ENCODE results near the gene MIB2.

Gene MIB2

GRCh38 chr1:1599030-1599934 is 16.0 kb upstream of the MIB2 start:
- Histone ChIP-seq H3K4me3 (ENCODE audit: control insufficient read depth in 1 of 7, extremely low read depth in 1 of 7, insufficient read depth in 4 of 7, low read depth in 2 of 7, low read length in 6 of 7) (peak overlapping the region in 6 of 7 experiments; percentile 18 to 62 (median 40)), H3K9me3 (ENCODE audit: control extremely low read depth in 1 of 5, control insufficient read depth in 4 of 5, insufficient read depth in 2 of 5, low read depth in 1 of 5, low read length in 4 of 5) (no peaks in the 10 kb centered on the region), H3K4me1 (ENCODE audit: control extremely low read depth in 1 of 4, control insufficient read depth in 4 of 4, insufficient read depth in 4 of 4, low read length in 3 of 4) (peaks cover 0 to 23% (median 22%) of the 10 kb centered on the region in 4 experiments), H3K36me3 (ENCODE audit: control insufficient read depth in 4 of 4, insufficient read depth in 4 of 4, low read length in 3 of 4) (no peaks in the 10 kb centered on the region), H3K27ac (ENCODE audit: insufficient read depth in 1 of 2, low read depth in 1 of 2, low read length in 2 of 2, poor library complexity in 1 of 2, severe bottlenecking in 2 of 2) (no peak overlapping the region), H3K27me3 (replicated peaks in 2 of 5; ENCODE audit: control insufficient read depth in 4 of 5, insufficient read depth in 5 of 5, low read length in 4 of 5) (peaks cover 0 to 32% (median 2%) of the 10 kb centered on the region in 5 experiments)
- peak in 2 of 3 donors; percentile 52 to 64 for DNase-seq
- POLR2A ChIA-PET, result no interaction called here
- CTCF ChIA-PET, result interaction anchor here (1.2 kb wide), 1 partner anchor 29 kb away, joined by 3 read pairs; no protein-coding TSS in a partner anchor
- 16% methylated on average over 94 of the region's 111 CpGs for whole genome bisulfite sequencing (ENCODE audit: insufficient coverage)

- peaks cover 0 to 23% (median 22%) of the 10 kb centered on the region in 4 experiments for H3K4me1 ChIP-seq (ENCODE audit: control extremely low read depth in 1 of 4, control insufficient read depth in 4 of 4, insufficient read depth in 4 of 4, low read length in 3 of 4)
- POLR2A ChIA-PET, result no interaction called here
These were observed 15.1 kb upstream of the MIB2 start, which contains the start of gene FNDC10 for GRCh38 chr1:1599935-1600860. FNDC10 (minus strand) TSS chr1:1600135; CDS start chr1:1600015, 120 bp downstream.

DNA sequence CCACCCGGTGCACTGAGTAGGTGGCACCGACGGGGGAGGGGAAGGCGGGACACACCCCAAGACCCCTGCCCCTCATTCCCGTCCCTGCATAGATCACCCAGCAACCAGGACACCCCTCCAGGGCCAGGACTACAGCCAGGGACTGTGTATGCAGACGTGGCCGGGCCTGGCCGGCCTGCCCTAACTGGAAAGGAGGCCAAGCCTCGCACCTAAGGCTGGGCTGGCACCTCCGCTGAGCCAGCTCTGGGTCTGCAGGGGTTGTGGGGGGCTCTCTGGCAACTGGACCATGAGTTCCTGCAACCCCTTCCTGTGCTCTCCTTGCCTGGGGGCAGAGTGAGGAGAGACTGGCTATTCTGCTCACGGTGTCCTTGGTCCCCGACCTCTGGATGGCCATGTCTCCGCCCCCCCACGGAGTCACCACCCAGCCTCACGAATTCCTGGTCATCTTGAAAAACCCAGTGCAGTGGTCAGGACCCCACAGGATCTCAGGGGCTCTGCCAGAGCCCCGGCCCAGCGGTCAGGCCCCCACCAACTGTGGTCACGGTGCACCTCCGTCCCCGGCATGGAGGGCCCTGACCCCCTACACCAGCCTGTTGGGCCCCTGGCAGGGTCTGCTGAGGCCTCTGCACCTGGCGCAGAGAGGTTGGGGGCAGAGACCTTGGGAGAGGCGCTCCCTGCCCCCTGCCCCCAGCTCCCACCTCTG is 14.3 kb upstream of the MIB2 start:
- DNase-seq, result no peak
- POLR2A ChIA-PET, result no interaction called here
- H3K36me3 ChIP-seq (ENCODE audit: control insufficient read depth in 4 of 4, insufficient read depth in 4 of 4, low read length in 3 of 4), result no peaks in the 10 kb centered on the region
- H3K27me3 ChIP-seq (replicated peaks in 2 of 5; ENCODE audit: control insufficient read depth in 4 of 5, insufficient read depth in 5 of 5, low read length in 4 of 5), result peaks cover 0 to 31% (median 0%) of the 10 kb centered on the region in 5 experiments
- 97% methylated on average over 14 of the region's 22 CpGs for WGBS (ENCODE audit: insufficient coverage)
- CTCF ChIA-PET, result no interaction called here
- H3K4me3 ChIP-seq (ENCODE audit: control insufficient read depth in 1 of 7, extremely low read depth in 1 of 7, insufficient read depth in 4 of 7, low read depth in 2 of 7, low read length in 6 of 7), result peak overlapping the region in 1 of 7 experiments; percentile 50
- H3K27ac ChIP-seq (ENCODE audit: insufficient read depth in 1 of 2, low read depth in 1 of 2, low read length in 2 of 2, poor library complexity in 1 of 2, severe bottlenecking in 2 of 2), result no peak overlapping the region
- H3K4me1 ChIP-seq (ENCODE audit: control extremely low read depth in 1 of 4, control insufficient read depth in 4 of 4, insufficient read depth in 4 of 4, low read length in 3 of 4), result peaks cover 0 to 23% (median 22%) of the 10 kb centered on the region in 4 experiments
- no peaks in the 10 kb centered on the region for H3K9me3 ChIP-seq (ENCODE audit: control extremely low read depth in 1 of 5, control insufficient read depth in 4 of 5, insufficient read depth in 2 of 5, low read depth in 1 of 5, low read length in 4 of 5)

More at GRCh38 chr1:1599935-1600860, 15.1 kb upstream of the MIB2 start, which contains the start of gene FNDC10:
- CTCF ChIA-PET, result no interaction called here
- WGBS (ENCODE audit: insufficient coverage), result 11% methylated on average over 73 of the region's 125 CpGs
- Histone ChIP-seq H3K9me3 (ENCODE audit: control extremely low read depth in 1 of 5, control insufficient read depth in 4 of 5, insufficient read depth in 2 of 5, low read depth in 1 of 5, low read length in 4 of 5) (no peaks in the 10 kb centered on the region), H3K27ac (ENCODE audit: insufficient read depth in 1 of 2, low read depth in 1 of 2, low read length in 2 of 2, poor library complexity in 1 of 2, severe bottlenecking in 2 of 2) (no peak within 1 kb of the TSS), H3K27me3 (replicated peaks in 2 of 5; ENCODE audit: control insufficient read depth in 4 of 5, insufficient read depth in 5 of 5, low read length in 4 of 5) (peaks cover 0 to 32% (median 0%) of the 10 kb centered on the region in 5 experiments), H3K36me3 (ENCODE audit: control insufficient read depth in 4 of 4, insufficient read depth in 4 of 4, low read length in 3 of 4) (no peaks in the 10 kb centered on the region), H3K4me3 (ENCODE audit: control insufficient read depth in 1 of 7, extremely low read depth in 1 of 7, insufficient read depth in 4 of 7, low read depth in 2 of 7, low read length in 6 of 7) (peak within 1 kb of the TSS; percentile 18 to 70 (median 54))
- DNase-seq, result peak in 2 of 3 donors; percentile 18 to 27

- Histone ChIP-seq H3K36me3 (ENCODE audit: control insufficient read depth in 4 of 4, insufficient read depth in 4 of 4, low read length in 3 of 4) (no peaks in the 10 kb centered on the region), H3K27ac (ENCODE audit: insufficient read depth in 1 of 2, low read depth in 1 of 2, low read length in 2 of 2, poor library complexity in 1 of 2, severe bottlenecking in 2 of 2) (no peak overlapping the region), H3K9me3 (ENCODE audit: control extremely low read depth in 1 of 5, control insufficient read depth in 4 of 5, insufficient read depth in 2 of 5, low read depth in 1 of 5, low read length in 4 of 5) (no peaks in the 10 kb centered on the region), H3K4me1 (ENCODE audit: control extremely low read depth in 1 of 4, control insufficient read depth in 4 of 4, insufficient read depth in 4 of 4, low read length in 3 of 4) (peaks cover 0 to 26% (median 25%) of the 10 kb centered on the region in 4 experiments), H3K4me3 (ENCODE audit: control insufficient read depth in 1 of 7, extremely low read depth in 1 of 7, insufficient read depth in 4 of 7, low read depth in 2 of 7, low read length in 6 of 7) (no peak overlapping the region), H3K27me3 (replicated peaks in 2 of 5; ENCODE audit: control insufficient read depth in 4 of 5, insufficient read depth in 5 of 5, low read length in 4 of 5) (peaks cover 0 to 24% (median 0%) of the 10 kb centered on the region in 5 experiments)
- DNase-seq, result no peak
- POLR2A ChIA-PET, result no interaction called here
- 95% methylated on average over 14 of the region's 15 CpGs for WGBS (ENCODE audit: insufficient coverage)
- CTCF ChIA-PET, result interaction anchor here (1.6 kb wide), 1 partner anchor 12 kb away, joined by 5 read pairs; no protein-coding TSS in a partner anchor
These were observed 13.6 kb upstream of the MIB2 start for GRCh38 chr1:1601564-1602303.

GRCh38 chr1:1602304-1602967 is 12.9 kb upstream of the MIB2 start:
- Histone ChIP-seq H3K4me3 (ENCODE audit: control insufficient read depth in 1 of 7, extremely low read depth in 1 of 7, insufficient read depth in 4 of 7, low read depth in 2 of 7, low read length in 6 of 7) (no peak overlapping the region), H3K4me1 (ENCODE audit: control extremely low read depth in 1 of 4, control insufficient read depth in 4 of 4, insufficient read depth in 4 of 4, low read length in 3 of 4) (peaks cover 0 to 31% (median 29%) of the 10 kb centered on the region in 4 experiments), H3K36me3 (ENCODE audit: control insufficient read depth in 4 of 4, insufficient read depth in 4 of 4, low read length in 3 of 4) (no peaks in the 10 kb centered on the region), H3K27me3 (replicated peaks in 2 of 5; ENCODE audit: control insufficient read depth in 4 of 5, insufficient read depth in 5 of 5, low read length in 4 of 5) (peaks cover 0 to 19% (median 0%) of the 10 kb centered on the region in 5 experiments), H3K27ac (ENCODE audit: insufficient read depth in 1 of 2, low read depth in 1 of 2, low read length in 2 of 2, poor library complexity in 1 of 2, severe bottlenecking in 2 of 2) (no peak overlapping the region), H3K9me3 (ENCODE audit: control extremely low read depth in 1 of 5, control insufficient read depth in 4 of 5, insufficient read depth in 2 of 5, low read depth in 1 of 5, low read length in 4 of 5) (no peaks in the 10 kb centered on the region)
- CTCF ChIA-PET, result interaction anchor here (1.6 kb wide), 1 partner anchor 12 kb away, joined by 5 read pairs; no protein-coding TSS in a partner anchor
- POLR2A ChIA-PET, result interaction anchor here (2.1 kb wide), 1 partner anchor 12 kb away, joined by 7 read pairs; the partner anchor contains the start of gene MIB2
- DNase-seq, result no peak
- 85% methylated on average over 16 of the region's 18 CpGs for WGBS (ENCODE audit: insufficient coverage)
